Ishikawa (cell line): ENCODE data around the gene RIN3.

Experiments used
- CEBPB ChIP-seq: IDR thresholded peaks from 2 replicates; pipeline ENCODE4 v1.6.1; 2012
- CREB1 ChIP-seq: IDR thresholded peaks from 2 replicates; pipeline ENCODE4 v1.6.1; 2012; ENCODE audit warnings: low read depth
- EGR1 ChIP-seq: IDR thresholded peaks from 2 replicates; pipeline ENCODE4 v1.6.1; 2012
- EP300 ChIP-seq: IDR thresholded peaks from 2 replicates; pipeline ENCODE4 v1.6.1; 2012; ENCODE audit warnings: borderline replicate concordance
- FOXM1 ChIP-seq: IDR thresholded peaks from 2 replicates; pipeline ENCODE4 v1.6.1; 2012; ENCODE audit warnings: low read depth, borderline replicate concordance
- MAX ChIP-seq: IDR thresholded peaks from 2 replicates; pipeline ENCODE4 v1.6.1; 2012
- NFIC ChIP-seq: IDR thresholded peaks from 2 replicates; pipeline ENCODE4 v1.6.1; 2012
- RAD21 ChIP-seq: IDR thresholded peaks from 2 replicates; pipeline ENCODE4 v1.6.1; 2012; ENCODE audit warnings: low read depth
- REST ChIP-seq: IDR thresholded peaks from 2 replicates; pipeline ENCODE4 v1.6.1; 2012; ENCODE audit warnings: low read depth, mild to moderate bottlenecking
- TAF1 ChIP-seq: IDR thresholded peaks from 2 replicates; pipeline ENCODE4 v1.6.1; 2012; ENCODE audit warnings: low read depth, mild to moderate bottlenecking
- TCF12 ChIP-seq: IDR thresholded peaks from 2 replicates; pipeline ENCODE4 v1.6.1; 2012; ENCODE audit warnings: low read depth
- TEAD4 ChIP-seq: IDR thresholded peaks from 2 replicates; pipeline ENCODE4 v1.6.1; 2012
- USF1 ChIP-seq: IDR thresholded peaks from 2 replicates; pipeline ENCODE4 v1.6.1; 2012
- YY1 ChIP-seq: IDR thresholded peaks from 2 replicates; pipeline ENCODE4 v1.6.1; 2012; ENCODE audit warnings: low read depth
- ZBTB7A ChIP-seq: IDR thresholded peaks from 2 replicates; pipeline ENCODE4 v1.6.1; 2012; ENCODE audit warnings: low read depth

The RIN3 gene

GRCh38 chr14:92517761-92518160 lies 4.2 kb downstream of the RIN3 start:
- TF ChIP-seq NFIC = no peak
- no peak for TF ChIP-seq REST
- TF ChIP-seq TAF1 = no peak
- TF ChIP-seq TCF12 = no peak
- no peak for TF ChIP-seq RAD21
- no peak for TF ChIP-seq CREB1
- TF ChIP-seq MAX = no peak
- TF ChIP-seq EP300 = no peak
- no peak for TF ChIP-seq ZBTB7A
- TF ChIP-seq TEAD4 = no peak
- no peak for TF ChIP-seq USF1

GRCh38 chr14:92519246-92520101 lies 5.9 kb downstream of the RIN3 start:
- no peak for TF ChIP-seq ZBTB7A
- no peak for TF ChIP-seq MAX
- no peak for TF ChIP-seq REST
- no peak for TF ChIP-seq USF1

GRCh38 chr14:92520102-92521057 lies 6.8 kb downstream of the RIN3 start:
- TF ChIP-seq RAD21 = no peak
- no peak for TF ChIP-seq MAX
- TF ChIP-seq ZBTB7A = no peak
- TF ChIP-seq YY1 = no peak
- TF ChIP-seq USF1 = no peak
- no peak for TF ChIP-seq TEAD4
- no peak for TF ChIP-seq NFIC
- no peak for TF ChIP-seq REST
- TF ChIP-seq CREB1 = no peak
- TF ChIP-seq TAF1 = no peak
- TF ChIP-seq TCF12 = no peak
- TF ChIP-seq CEBPB = no peak
- no peak for TF ChIP-seq FOXM1
- TF ChIP-seq EGR1 = no peak
- TF ChIP-seq EP300 = no peak
